MM.1S (cell line): ENCODE results near the gene UTS2.

Experiments used
- EZH2 ChIP-seq: fragments of 300-600 bp; sonication (generic); optimal IDR thresholded peaks from 2 replicates; pipeline ENCODE3; 2017; ENCODE audit warnings: low read depth, mild to moderate bottlenecking, antibody characterized with exemption, low read length, mixed read lengths
- EZH2phosphoT487 ChIP-seq: fragments of 300-600 bp; sonication (generic); IDR thresholded peaks from 2 replicates; pipeline ENCODE4 v1.6.1; 2018; ENCODE audit warnings: antibody characterized with exemption, low read length
- TF ChIP-seq, protein P1 (sequence below): fragments of 300-600 bp; sonication (generic); IDR thresholded peaks from 2 replicates; pipeline ENCODE4 v1.5.1; 2016; ENCODE audit warnings: antibody characterized with exemption, low read length, mixed read lengths

GRCh38 chr1:7846656-7847055 lies 6.2 kb downstream of the UTS2 start:
- TF ChIP-seq, protein P1, sequence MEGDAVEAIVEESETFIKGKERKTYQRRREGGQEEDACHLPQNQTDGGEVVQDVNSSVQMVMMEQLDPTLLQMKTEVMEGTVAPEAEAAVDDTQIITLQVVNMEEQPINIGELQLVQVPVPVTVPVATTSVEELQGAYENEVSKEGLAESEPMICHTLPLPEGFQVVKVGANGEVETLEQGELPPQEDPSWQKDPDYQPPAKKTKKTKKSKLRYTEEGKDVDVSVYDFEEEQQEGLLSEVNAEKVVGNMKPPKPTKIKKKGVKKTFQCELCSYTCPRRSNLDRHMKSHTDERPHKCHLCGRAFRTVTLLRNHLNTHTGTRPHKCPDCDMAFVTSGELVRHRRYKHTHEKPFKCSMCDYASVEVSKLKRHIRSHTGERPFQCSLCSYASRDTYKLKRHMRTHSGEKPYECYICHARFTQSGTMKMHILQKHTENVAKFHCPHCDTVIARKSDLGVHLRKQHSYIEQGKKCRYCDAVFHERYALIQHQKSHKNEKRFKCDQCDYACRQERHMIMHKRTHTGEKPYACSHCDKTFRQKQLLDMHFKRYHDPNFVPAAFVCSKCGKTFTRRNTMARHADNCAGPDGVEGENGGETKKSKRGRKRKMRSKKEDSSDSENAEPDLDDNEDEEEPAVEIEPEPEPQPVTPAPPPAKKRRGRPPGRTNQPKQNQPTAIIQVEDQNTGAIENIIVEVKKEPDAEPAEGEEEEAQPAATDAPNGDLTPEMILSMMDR, result no peak
- TF ChIP-seq EZH2 (no peak), EZH2phosphoT487 (no peak)
